HFFc6 (cell line): ENCODE results near the gene ZNRD2. TPM values are rescaled to one million over a fixed set of nuclear protein-coding genes. Genes with fewer than 3 reads are reported as not detected.

Experiments
- DNase-seq: peaks from one replicate; pipeline ENCODE4 v3.0.0-alpha.2; 2018
- H3K27ac Mint-ChIP-seq: 2 replicates; pipeline ENCODE4 v1.8.0; 2020; ENCODE audit warnings: mild to moderate bottlenecking, mixed read lengths
- H3K27me3 Mint-ChIP-seq: 2 replicates; pipeline ENCODE4 v1.8.0; 2021; ENCODE audit warnings: mild to moderate bottlenecking, moderate library complexity, mixed read lengths; ENCODE audit not compliant: insufficient read depth
- H3K36me3 Mint-ChIP-seq: 2 replicates; pipeline ENCODE4 v1.8.0; 2021; ENCODE audit warnings: low read depth, mixed read lengths
- H3K4me1 Mint-ChIP-seq: 2 replicates; pipeline ENCODE4 v1.8.0; 2020; ENCODE audit warnings: low read depth, mixed read lengths
- H3K4me3 Mint-ChIP-seq: 2 replicates; pipeline ENCODE4 v1.8.0; 2020; ENCODE audit warnings: mild to moderate bottlenecking, moderate library complexity, mixed read lengths
- H3K9me3 Mint-ChIP-seq: 2 replicates; pipeline ENCODE4 v1.8.0; 2020; ENCODE audit warnings: mild to moderate bottlenecking, mixed read lengths
- total RNA-seq, 6 experiments: library from RNA; stranded (reverse); fragmentation: NEBNext Ultra II Directional; extraction: Animal tissue kit (Norgen Biotek cat#: 25700); gene quantifications; 2 replicates in 1 of 6; 3 replicates in 5 of 6; pipeline ENCODE4 v1.2.3, GENCODE V29; 2021
- TF ChIP-seq, protein P1 (sequence below): fragments of 200-600 bp; sonication (generic); IDR thresholded peaks from 2 replicates; pipeline ENCODE4 v1.5.0; 2021; ENCODE audit warnings: antibody characterized with exemption, mild to moderate bottlenecking

The ZNRD2 gene
- total RNA-seq, 6 experiments from 2014 or later, result 57.7 to 72.0 (median 64.3) TPM

DNA sequence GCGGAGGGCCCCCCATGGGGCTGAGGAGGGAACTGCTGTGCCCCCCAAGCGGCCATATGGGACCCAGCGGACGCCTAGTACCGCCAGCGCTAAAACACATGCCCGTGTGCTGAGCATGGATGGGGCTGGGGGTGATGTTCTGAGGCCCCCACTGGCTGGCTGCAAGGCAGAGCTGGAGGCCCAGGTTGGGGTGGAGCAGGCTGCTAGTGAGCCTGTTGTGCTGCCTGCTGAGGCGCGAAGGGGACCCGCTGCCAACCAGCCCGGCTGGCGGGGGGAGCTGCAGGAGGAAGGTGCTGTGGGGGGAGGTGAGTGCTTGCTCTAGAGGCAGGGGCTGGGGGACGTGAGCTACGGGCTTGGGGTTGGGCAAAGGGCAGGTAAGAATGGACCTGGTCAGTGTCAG is 48.5 kb downstream of the ZNRD2 start:
- H3K27ac Mint-ChIP-seq, result no peak overlapping the region
- peaks cover 10% of the 10 kb centered on the region for H3K4me1 Mint-ChIP-seq
- H3K4me3 Mint-ChIP-seq, result no peak overlapping the region
- TF ChIP-seq, protein P1, sequence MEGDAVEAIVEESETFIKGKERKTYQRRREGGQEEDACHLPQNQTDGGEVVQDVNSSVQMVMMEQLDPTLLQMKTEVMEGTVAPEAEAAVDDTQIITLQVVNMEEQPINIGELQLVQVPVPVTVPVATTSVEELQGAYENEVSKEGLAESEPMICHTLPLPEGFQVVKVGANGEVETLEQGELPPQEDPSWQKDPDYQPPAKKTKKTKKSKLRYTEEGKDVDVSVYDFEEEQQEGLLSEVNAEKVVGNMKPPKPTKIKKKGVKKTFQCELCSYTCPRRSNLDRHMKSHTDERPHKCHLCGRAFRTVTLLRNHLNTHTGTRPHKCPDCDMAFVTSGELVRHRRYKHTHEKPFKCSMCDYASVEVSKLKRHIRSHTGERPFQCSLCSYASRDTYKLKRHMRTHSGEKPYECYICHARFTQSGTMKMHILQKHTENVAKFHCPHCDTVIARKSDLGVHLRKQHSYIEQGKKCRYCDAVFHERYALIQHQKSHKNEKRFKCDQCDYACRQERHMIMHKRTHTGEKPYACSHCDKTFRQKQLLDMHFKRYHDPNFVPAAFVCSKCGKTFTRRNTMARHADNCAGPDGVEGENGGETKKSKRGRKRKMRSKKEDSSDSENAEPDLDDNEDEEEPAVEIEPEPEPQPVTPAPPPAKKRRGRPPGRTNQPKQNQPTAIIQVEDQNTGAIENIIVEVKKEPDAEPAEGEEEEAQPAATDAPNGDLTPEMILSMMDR, result no peak
- peaks cover 10% of the 10 kb centered on the region for H3K36me3 Mint-ChIP-seq
- DNase-seq, result no peak
- H3K27me3 Mint-ChIP-seq, result peaks cover 1% of the 10 kb centered on the region
- H3K9me3 Mint-ChIP-seq, result no peaks in the 10 kb centered on the region

DNA sequence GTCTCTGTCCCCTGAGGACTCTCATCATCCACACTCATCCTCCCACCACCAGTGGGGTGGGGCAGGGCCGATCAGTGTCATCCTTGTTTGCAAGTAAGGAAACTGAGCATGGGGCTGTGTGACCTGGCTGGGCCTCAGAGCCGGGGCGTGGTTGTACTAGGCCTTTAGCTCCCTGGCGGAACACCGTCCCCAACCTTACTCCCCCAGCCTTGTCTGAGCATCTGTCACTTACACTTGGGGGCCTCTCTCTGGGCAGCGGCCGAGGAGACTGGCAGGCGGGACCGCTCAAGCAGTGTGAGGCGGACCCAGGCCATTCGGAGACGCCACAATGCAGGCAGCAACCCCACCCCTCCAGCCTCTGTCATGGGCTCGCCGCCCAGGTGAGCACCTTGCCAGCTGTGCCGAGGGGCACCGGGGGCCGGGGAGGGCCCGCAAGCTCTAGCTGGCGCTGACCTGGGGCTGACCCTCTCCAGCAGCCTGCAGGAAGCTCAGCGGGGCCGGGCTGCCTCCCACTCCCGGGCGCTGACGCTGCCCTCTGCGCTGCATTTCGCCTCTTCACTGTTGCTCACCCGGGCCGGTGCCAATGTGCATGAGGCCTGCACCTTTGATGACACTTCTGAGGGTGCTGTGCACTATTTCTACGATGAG is 49.1 kb downstream of the ZNRD2 start:
- peaks cover 10% of the 10 kb centered on the region for H3K4me1 Mint-ChIP-seq
- TF ChIP-seq, protein P1, result no peak
- peaks cover 1% of the 10 kb centered on the region for H3K27me3 Mint-ChIP-seq
- H3K4me3 Mint-ChIP-seq, result no peak overlapping the region
- H3K27ac Mint-ChIP-seq, result no peak overlapping the region
- DNase-seq, result no peak
- peaks cover 13% of the 10 kb centered on the region for H3K36me3 Mint-ChIP-seq
- no peaks in the 10 kb centered on the region for H3K9me3 Mint-ChIP-seq

DNA sequence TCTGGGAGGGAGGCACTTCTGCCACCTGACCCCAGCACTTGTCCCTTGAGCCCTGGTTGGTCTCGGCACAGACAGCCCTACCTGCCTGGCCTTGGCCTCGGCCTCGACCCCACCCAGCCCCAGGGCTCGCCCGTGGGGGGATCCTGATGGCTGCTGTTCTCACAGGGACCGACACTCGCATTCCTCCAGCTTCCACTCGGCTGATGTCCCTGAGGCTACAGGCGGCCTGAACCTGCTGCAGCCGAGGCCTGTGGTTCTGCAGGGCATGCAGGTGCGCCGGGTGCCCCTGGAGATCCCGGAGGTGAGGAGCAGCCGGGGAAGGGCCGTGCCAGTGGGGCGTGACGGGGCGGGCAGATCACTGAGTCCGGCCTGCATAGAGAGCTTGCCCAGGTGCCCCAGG is 50.4 kb downstream of the ZNRD2 start:
- H3K4me3 Mint-ChIP-seq, result no peak overlapping the region
- peaks cover 1% of the 10 kb centered on the region for H3K27me3 Mint-ChIP-seq
- peaks cover 10% of the 10 kb centered on the region for H3K4me1 Mint-ChIP-seq
- H3K27ac Mint-ChIP-seq, result no peak overlapping the region
- TF ChIP-seq, protein P1, result no peak
- DNase-seq, result no peak
- no peaks in the 10 kb centered on the region for H3K9me3 Mint-ChIP-seq
- peaks cover 14% of the 10 kb centered on the region for H3K36me3 Mint-ChIP-seq

DNA sequence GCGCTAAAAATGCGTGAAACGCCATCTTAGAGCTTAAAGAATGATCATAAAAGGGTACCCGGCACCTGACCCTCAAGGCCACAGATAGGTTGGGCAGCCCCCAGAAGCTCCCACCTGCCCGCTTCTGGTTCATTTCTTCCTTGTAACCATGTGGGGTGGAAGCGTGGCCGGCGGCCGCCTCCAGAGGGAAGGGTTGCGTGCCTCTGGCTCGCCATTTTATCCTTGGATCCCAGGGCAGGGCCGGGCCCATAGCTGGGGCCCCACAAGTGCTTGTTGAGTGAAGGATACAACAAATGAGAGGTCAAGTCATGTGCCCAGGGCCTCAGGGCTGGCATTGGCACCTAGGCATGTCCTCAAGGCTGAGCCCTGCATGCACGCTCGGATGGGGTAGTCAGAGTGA is 51.2 kb downstream of the ZNRD2 start:
- no peak for DNase-seq
- Mint-ChIP-seq H3K4me1 (peaks cover 8% of the 10 kb centered on the region), H3K27me3 (peaks cover 1% of the 10 kb centered on the region), H3K27ac (no peak overlapping the region), H3K9me3 (no peaks in the 10 kb centered on the region), H3K4me3 (no peak overlapping the region), H3K36me3 (peaks cover 11% of the 10 kb centered on the region)
- TF ChIP-seq, protein P1, result no peak

Other genes with a start within 250 kb of the ZNRD2 start
- 10 to 100 TPM; 55.4 to 64.3 (median 61.7) TPM for gene DPF2, start 236.6 kb upstream of the ZNRD2 start, total RNA-seq
- gene TIGD3, start 215.7 kb upstream of the ZNRD2 start, total RNA-seq, result under 1 TPM in 2 of 6 experiments, not detected in 4; 0.12 to 0.13 TPM
- gene SLC25A45, start 187.8 kb upstream of the ZNRD2 start, total RNA-seq, result 1 to 10 TPM; 4.9 to 8.9 (median 5.8) TPM
- 10 to 100 TPM; 22.4 to 28.5 (median 27.1) TPM for gene FRMD8, start 183.8 kb upstream of the ZNRD2 start, total RNA-seq
- gene NEAT1, start 147.7 kb upstream of the ZNRD2 start, total RNA-seq, result 100 to 1,000 TPM; 185 to 250 (median 213) TPM
- gene MALAT1, start 71.4 kb upstream of the ZNRD2 start, total RNA-seq, result 1,000 to 10,000 TPM; 3,136 to 4,087 (median 3,570) TPM
- 100 to 1,000 TPM; 120 to 137 (median 126) TPM for gene SCYL1, start 45.4 kb upstream of the ZNRD2 start, total RNA-seq
- 10 to 100 TPM; 64.0 to 78.1 (median 66.0) TPM for gene LTBP3, start 12.1 kb upstream of the ZNRD2 start, total RNA-seq
- 10 to 100 TPM; 40.9 to 52.8 (median 43.7) TPM for gene FAM89B, start 2.1 kb downstream of the ZNRD2 start, total RNA-seq
- gene EHBP1L1, start 5.6 kb downstream of the ZNRD2 start, total RNA-seq, result 10 to 100 TPM; 47.5 to 69.3 (median 61.3) TPM
- under 1 TPM in 3 of 6 experiments, not detected in 3; 0.16 to 0.31 (median 0.30) TPM for gene KCNK7, start 25.3 kb downstream of the ZNRD2 start, total RNA-seq
- 10 to 100 TPM; 42.1 to 51.1 (median 46.5) TPM for gene MAP3K11, start 43.7 kb downstream of the ZNRD2 start, total RNA-seq
- gene PCNX3, start 45.3 kb downstream of the ZNRD2 start, total RNA-seq, result 10 to 100 TPM; 51.5 to 66.7 (median 57.3) TPM
- 10 to 100 TPM; 23.0 to 41.3 (median 38.3) TPM for gene SIPA1, start 67.6 kb downstream of the ZNRD2 start, total RNA-seq
- 10 to 100 TPM; 66.9 to 72.7 (median 69.5) TPM for gene RELA, start 92.4 kb downstream of the ZNRD2 start, total RNA-seq
- gene KAT5, start 141.8 kb downstream of the ZNRD2 start, total RNA-seq, result 10 to 100 TPM; 36.5 to 42.6 (median 38.9) TPM
- gene RNASEH2C, start 150.3 kb downstream of the ZNRD2 start, total RNA-seq, result 10 to 100 TPM; 54.0 to 85.6 (median 61.4) TPM
- 10 to 100 TPM in 2 of 6 experiments, 1 to 10 TPM in 4; 8.7 to 11.1 (median 9.5) TPM for gene AP5B1, start 210.5 kb downstream of the ZNRD2 start, total RNA-seq
- gene OVOL1, start 216.6 kb downstream of the ZNRD2 start, total RNA-seq, result not detected